Measurements from ENCODE around the gene HELZ2.

The HELZ2 gene

DNA sequence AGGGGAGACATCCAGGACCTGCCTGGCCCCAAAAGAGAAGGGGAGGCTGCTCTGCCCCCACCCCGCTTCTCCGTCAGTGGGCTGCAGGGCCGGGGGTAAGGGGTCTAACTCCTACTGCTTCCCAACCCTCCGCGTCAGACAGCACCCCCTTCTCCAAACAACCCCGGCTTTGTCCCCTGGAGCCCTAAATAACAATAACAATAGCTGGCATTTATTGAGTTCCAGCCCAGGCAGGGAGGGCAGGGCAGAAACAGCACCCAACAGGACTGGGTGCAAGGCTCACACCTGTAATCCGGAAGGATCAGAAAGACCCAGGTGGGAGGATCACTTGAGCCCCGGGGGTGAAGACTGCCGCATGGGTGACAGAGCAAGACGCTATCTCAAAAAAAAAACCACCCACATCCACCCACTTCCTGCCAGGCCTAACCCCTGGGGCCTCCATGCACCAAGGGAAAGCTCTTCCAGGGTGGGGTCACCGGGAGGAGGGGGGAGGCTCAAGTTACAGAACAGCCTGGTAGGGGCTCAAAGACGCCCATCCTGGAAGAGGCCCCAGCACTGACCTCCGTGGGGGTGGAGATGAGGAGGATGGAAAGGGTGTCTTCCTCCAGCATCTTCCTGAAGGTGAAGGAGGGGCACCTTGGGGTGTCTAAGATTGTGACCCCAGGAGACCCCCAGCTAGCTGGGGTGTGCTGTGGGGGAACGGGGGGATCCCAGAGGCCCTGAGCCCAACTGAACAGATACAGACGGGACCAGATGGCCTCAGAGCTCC lies 21.4 kb downstream of the HELZ2 start:
- no peak for DNase-seq (ENCODE audit: low read depth)
- H3K4me3 ChIP-seq (ENCODE audit: low read depth, low read length) = no peak overlapping the region
- TF ChIP-seq, protein P1, sequence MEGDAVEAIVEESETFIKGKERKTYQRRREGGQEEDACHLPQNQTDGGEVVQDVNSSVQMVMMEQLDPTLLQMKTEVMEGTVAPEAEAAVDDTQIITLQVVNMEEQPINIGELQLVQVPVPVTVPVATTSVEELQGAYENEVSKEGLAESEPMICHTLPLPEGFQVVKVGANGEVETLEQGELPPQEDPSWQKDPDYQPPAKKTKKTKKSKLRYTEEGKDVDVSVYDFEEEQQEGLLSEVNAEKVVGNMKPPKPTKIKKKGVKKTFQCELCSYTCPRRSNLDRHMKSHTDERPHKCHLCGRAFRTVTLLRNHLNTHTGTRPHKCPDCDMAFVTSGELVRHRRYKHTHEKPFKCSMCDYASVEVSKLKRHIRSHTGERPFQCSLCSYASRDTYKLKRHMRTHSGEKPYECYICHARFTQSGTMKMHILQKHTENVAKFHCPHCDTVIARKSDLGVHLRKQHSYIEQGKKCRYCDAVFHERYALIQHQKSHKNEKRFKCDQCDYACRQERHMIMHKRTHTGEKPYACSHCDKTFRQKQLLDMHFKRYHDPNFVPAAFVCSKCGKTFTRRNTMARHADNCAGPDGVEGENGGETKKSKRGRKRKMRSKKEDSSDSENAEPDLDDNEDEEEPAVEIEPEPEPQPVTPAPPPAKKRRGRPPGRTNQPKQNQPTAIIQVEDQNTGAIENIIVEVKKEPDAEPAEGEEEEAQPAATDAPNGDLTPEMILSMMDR (IDR thresholded peaks at IDR 0.05; ENCODE audit: control insufficient read depth, extremely low read depth, insufficient read depth) = no peak

GRCh38 chr20:63551068-63551467 lies 23.0 kb downstream of the HELZ2 start:
- no peak for DNase-seq (ENCODE audit: low read depth)
- no peak overlapping the region for H3K4me3 ChIP-seq (ENCODE audit: low read depth, low read length)
- TF ChIP-seq, protein P1 (IDR thresholded peaks at IDR 0.05; ENCODE audit: control insufficient read depth, extremely low read depth, insufficient read depth) = no peak

GRCh38 chr20:63549679-63550282 lies 24.3 kb downstream of the HELZ2 start:
- no peak for DNase-seq (ENCODE audit: low read depth)
- H3K4me3 ChIP-seq (ENCODE audit: low read depth, low read length) = no peak overlapping the region
- TF ChIP-seq, protein P1 (IDR thresholded peaks at IDR 0.05; ENCODE audit: control insufficient read depth, extremely low read depth, insufficient read depth) = no peak

- no peak for DNase-seq (ENCODE audit: low read depth)
- TF ChIP-seq, protein P1 (IDR thresholded peaks at IDR 0.05; ENCODE audit: control insufficient read depth, extremely low read depth, insufficient read depth) = no peak
- no peak overlapping the region for H3K4me3 ChIP-seq (ENCODE audit: low read depth, low read length)
Observed at GRCh38 chr20:63549019-63549418, 25.0 kb downstream of the HELZ2 start.

- H3K4me3 ChIP-seq (ENCODE audit: low read depth, low read length) = no peak overlapping the region
- TF ChIP-seq, protein P1 (IDR thresholded peaks at IDR 0.05; ENCODE audit: control insufficient read depth, extremely low read depth, insufficient read depth) = no peak
- no peak for DNase-seq (ENCODE audit: low read depth)
Observed at GRCh38 chr20:63548542-63548941, 25.5 kb downstream of the HELZ2 start.

DNA sequence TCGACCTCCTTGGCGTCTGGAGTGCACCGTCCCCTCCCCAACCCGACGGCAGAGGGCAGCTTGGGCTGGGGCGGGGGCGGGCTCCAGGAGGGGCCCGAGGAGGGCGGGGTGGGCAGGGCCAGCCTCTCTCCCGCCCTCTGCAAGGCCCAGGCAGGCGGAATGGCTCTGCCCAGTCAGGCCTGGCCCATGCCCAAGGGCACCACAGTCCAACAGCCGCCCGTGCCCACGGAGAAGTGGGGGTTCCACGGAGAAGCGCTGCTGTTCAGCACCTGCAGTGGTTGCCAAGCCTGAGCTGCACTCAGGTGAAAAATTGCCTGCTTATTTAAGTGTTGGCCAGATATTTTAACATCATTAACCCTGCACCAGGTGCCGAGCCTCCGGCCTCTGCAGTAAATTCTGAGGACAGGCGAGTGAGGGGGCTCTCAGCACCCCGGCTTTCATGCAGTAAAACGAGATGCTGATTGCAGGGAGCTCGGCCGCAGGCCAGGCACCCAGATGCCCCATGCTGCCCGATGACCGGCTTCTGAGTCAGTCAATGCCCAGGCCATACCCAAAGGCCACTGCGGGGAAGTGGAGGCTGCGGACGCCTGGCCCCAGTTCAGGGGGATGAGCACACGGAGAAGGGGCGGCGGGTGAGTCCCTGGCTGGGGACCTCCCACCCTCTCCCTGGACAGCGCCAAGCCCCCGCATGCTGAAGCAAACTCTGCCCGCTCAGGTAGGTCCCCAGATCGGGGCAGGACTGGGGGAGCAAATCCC lies 26.1 kb downstream of the HELZ2 start, which contains the start of gene SRMS:
TSS of gene SRMS (minus strand) at position 25 of the 756 bp plus-strand sequence. CDS start 286 bp downstream, outside the sequence.
- H3K4me3 ChIP-seq (ENCODE audit: low read depth, low read length) = no peak within 1 kb of the TSS
- DNase-seq (ENCODE audit: low read depth) = no peak
- TF ChIP-seq, protein P1 (IDR thresholded peaks at IDR 0.05; ENCODE audit: control insufficient read depth, extremely low read depth, insufficient read depth) = no peak
